Parathyroid adenoma (tissue), 2 donors: Measurements from ENCODE around the gene MAN1A2.

Experiments
- H2AFZ ChIP-seq: fragments of 300-600 bp; sonication (generic); one replicate; pipeline ENCODE4 v1.7.0; 2017; ENCODE audit warnings: antibody characterized with exemption, mild to moderate bottlenecking
- H3K27ac ChIP-seq: fragments of 300-600 bp; sonication (generic); one replicate; pipeline ENCODE4 v1.7.0; 2017
- H3K27me3 ChIP-seq: fragments of 300-600 bp; sonication (generic); one replicate; pipeline ENCODE4 v1.7.0; 2017; ENCODE audit warnings: low read length; ENCODE audit not compliant: control insufficient read depth, insufficient read depth
- H3K36me3 ChIP-seq: fragments of 300-600 bp; sonication (generic); one replicate; pipeline ENCODE4 v1.7.0; 2017; ENCODE audit warnings: low read length; ENCODE audit not compliant: control insufficient read depth, insufficient read depth
- H3K4me1 ChIP-seq: fragments of 300-600 bp; sonication (generic); one replicate; pipeline ENCODE4 v1.7.0; 2017; ENCODE audit warnings: control low read depth
- H3K4me2 ChIP-seq: fragments of 300-600 bp; sonication (generic); one replicate; pipeline ENCODE4 v1.7.0; 2017; ENCODE audit warnings: low read length
- H3K4me3 ChIP-seq: fragments of 300-600 bp; sonication (generic); one replicate; pipeline ENCODE4 v1.7.0; 2017; ENCODE audit warnings: low read depth, low read length
- H3K79me2 ChIP-seq: fragments of 300-600 bp; sonication (generic); one replicate; pipeline ENCODE4 v1.7.0; 2017; ENCODE audit warnings: control low read depth
- H3K9ac ChIP-seq: fragments of 300-600 bp; sonication (generic); one replicate; pipeline ENCODE4 v1.7.0; 2017; ENCODE audit warnings: mild to moderate bottlenecking
- H3K9me3 ChIP-seq: fragments of 300-600 bp; sonication (generic); one replicate; pipeline ENCODE4 v1.7.0; 2017; ENCODE audit warnings: low read length; ENCODE audit not compliant: control insufficient read depth
- TF ChIP-seq, protein P1 (sequence below): fragments of 300-600 bp; sonication (generic); IDR thresholded peaks from one replicate; pipeline ENCODE4 v1.7.0; 2017; ENCODE audit warnings: antibody characterized with exemption, mild to moderate bottlenecking
- donor health status: primary hyperparathyroidism.

MAN1A2 gene

GRCh38 chr1:117366177-117367045, 838 bp upstream of the MAN1A2 start:
- no peaks in the 10 kb centered on the region for H3K4me1 ChIP-seq
- H3K79me2 ChIP-seq = peaks cover 6% of the 10 kb centered on the region
- H3K9ac ChIP-seq = no peak overlapping the region
- H3K27ac ChIP-seq = peak overlapping the region; percentile 91
- H3K4me2 ChIP-seq = peak overlapping the region; percentile 92
- peak overlapping the region; percentile 89 for H2AFZ ChIP-seq
- no peaks in the 10 kb centered on the region for H3K36me3 ChIP-seq
- no peaks in the 10 kb centered on the region for H3K9me3 ChIP-seq
- peak overlapping the region; percentile 83 for H3K4me3 ChIP-seq
- TF ChIP-seq, protein P1, sequence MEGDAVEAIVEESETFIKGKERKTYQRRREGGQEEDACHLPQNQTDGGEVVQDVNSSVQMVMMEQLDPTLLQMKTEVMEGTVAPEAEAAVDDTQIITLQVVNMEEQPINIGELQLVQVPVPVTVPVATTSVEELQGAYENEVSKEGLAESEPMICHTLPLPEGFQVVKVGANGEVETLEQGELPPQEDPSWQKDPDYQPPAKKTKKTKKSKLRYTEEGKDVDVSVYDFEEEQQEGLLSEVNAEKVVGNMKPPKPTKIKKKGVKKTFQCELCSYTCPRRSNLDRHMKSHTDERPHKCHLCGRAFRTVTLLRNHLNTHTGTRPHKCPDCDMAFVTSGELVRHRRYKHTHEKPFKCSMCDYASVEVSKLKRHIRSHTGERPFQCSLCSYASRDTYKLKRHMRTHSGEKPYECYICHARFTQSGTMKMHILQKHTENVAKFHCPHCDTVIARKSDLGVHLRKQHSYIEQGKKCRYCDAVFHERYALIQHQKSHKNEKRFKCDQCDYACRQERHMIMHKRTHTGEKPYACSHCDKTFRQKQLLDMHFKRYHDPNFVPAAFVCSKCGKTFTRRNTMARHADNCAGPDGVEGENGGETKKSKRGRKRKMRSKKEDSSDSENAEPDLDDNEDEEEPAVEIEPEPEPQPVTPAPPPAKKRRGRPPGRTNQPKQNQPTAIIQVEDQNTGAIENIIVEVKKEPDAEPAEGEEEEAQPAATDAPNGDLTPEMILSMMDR = no peak
- no peaks in the 10 kb centered on the region for H3K27me3 ChIP-seq

GRCh38 chr1:117368116-117369108, 1.2 kb downstream of the MAN1A2 start:
- H3K4me1 ChIP-seq = no peaks in the 10 kb centered on the region
- TF ChIP-seq, protein P1 = no peak
- H3K9me3 ChIP-seq = no peaks in the 10 kb centered on the region
- peak overlapping the region; percentile 83 for H3K4me3 ChIP-seq
- peaks cover 6% of the 10 kb centered on the region for H3K79me2 ChIP-seq
- H3K9ac ChIP-seq = no peak overlapping the region
- H3K4me2 ChIP-seq = peak overlapping the region; percentile 75
- H3K27me3 ChIP-seq = no peaks in the 10 kb centered on the region
- H2AFZ ChIP-seq = peak overlapping the region; percentile 78
- no peak overlapping the region for H3K27ac ChIP-seq
- no peaks in the 10 kb centered on the region for H3K36me3 ChIP-seq

DNA sequence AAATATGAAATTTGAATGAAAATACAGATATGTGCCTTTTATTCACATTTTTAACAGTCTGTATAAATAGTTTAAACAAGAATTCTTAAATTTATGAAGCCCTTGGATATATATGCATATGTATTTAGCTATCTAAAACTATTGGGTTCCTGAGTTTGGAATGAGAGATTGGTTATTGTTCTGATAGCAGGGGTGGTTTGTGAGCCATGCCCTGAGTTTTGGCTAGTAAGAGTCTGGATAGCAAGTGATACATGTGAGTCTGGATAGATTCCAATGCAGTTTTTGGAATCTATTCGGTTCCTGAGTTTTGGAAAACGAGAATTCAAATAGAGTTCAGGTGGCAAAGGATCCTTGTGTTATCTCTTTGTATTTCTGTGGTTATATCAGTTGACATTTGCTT, 2.8 kb downstream of the MAN1A2 start:
- Histone ChIP-seq H3K9ac (no peak overlapping the region), H3K27me3 (no peaks in the 10 kb centered on the region), H3K4me2 (peak overlapping the region; percentile 75), H2AFZ (no peak overlapping the region), H3K9me3 (no peaks in the 10 kb centered on the region), H3K4me1 (no peaks in the 10 kb centered on the region), H3K4me3 (peak overlapping the region; percentile 83), H3K27ac (no peak overlapping the region), H3K79me2 (peaks cover 6% of the 10 kb centered on the region), H3K36me3 (no peaks in the 10 kb centered on the region)
- TF ChIP-seq, protein P1 = no peak

GRCh38 chr1:117370509-117370908, 3.3 kb downstream of the MAN1A2 start:
- no peak overlapping the region for H2AFZ ChIP-seq
- H3K4me1 ChIP-seq = no peaks in the 10 kb centered on the region
- H3K27ac ChIP-seq = no peak overlapping the region
- H3K79me2 ChIP-seq = peaks cover 6% of the 10 kb centered on the region
- H3K36me3 ChIP-seq = no peaks in the 10 kb centered on the region
- no peak overlapping the region for H3K9ac ChIP-seq
- TF ChIP-seq, protein P1 = no peak
- peak overlapping the region; percentile 75 for H3K4me2 ChIP-seq
- H3K4me3 ChIP-seq = no peak overlapping the region
- H3K9me3 ChIP-seq = no peaks in the 10 kb centered on the region
- H3K27me3 ChIP-seq = no peaks in the 10 kb centered on the region
